A673 (cell line): ENCODE data around the gene RNASE9. TPM values are rescaled to one million over a fixed set of nuclear protein-coding genes. Genes with fewer than 3 reads are reported as not detected.

Source experiments
- BruUV-seq: library from RNA; stranded (reverse); fragments of 400-500 nt; replicated peaks from 2 replicates; lab custom pipeline; 2021; lab: Mats Ljungman, UMichigan
- CTCF ChIA-PET: fragments of 300-600 bp; sonication (Branson Sonifier 250); formaldehyde crosslinking; loops from one replicate; lab custom pipeline; 2022; ENCODE audit warnings: antibody characterized with exemption; lab: Charles Lee
- POLR2A ChIA-PET: fragments of 300-600 bp; sonication (Branson Sonifier 250); formaldehyde crosslinking; loops from one replicate; lab custom pipeline; 2022; ENCODE audit warnings: antibody characterized with exemption; ENCODE audit not compliant: low non-redundant PET; lab: Charles Lee
- DNase-seq: peaks from one replicate; pipeline ENCODE4 v3.0.0-alpha.2; 2015; ENCODE audit warnings: low spot score
- H3K27ac ChIP-seq: fragments of 200-600 bp; sonication (generic); 2 replicates; pipeline ENCODE4 v1.5.1; 2016; ENCODE audit warnings: mixed run types, low read depth, mild to moderate bottlenecking, mixed read lengths, antibody characterized with exemption, low read length; ENCODE audit not compliant: poor library complexity, severe bottlenecking
- H3K27me3 ChIP-seq: fragments of 200-600 bp; sonication (generic); replicated peaks from 2 replicates; pipeline ENCODE4 v1.6.1; 2017; ENCODE audit warnings: mixed run types, low read depth, mild to moderate bottlenecking, mixed read lengths, antibody characterized with exemption, low read length; ENCODE audit not compliant: insufficient read depth, poor library complexity
- H3K36me3 ChIP-seq: fragments of 200-600 bp; sonication (generic); 2 replicates; pipeline ENCODE4 v1.6.1; 2016; ENCODE audit warnings: mixed run types, mild to moderate bottlenecking, mixed read lengths, antibody characterized with exemption, low read length; ENCODE audit not compliant: insufficient read depth, poor library complexity, severe bottlenecking
- H3K4me1 ChIP-seq: fragments of 200-600 bp; sonication (generic); 2 replicates; pipeline ENCODE4 v1.6.1; 2017; ENCODE audit warnings: mixed run types, mild to moderate bottlenecking, mixed read lengths, antibody characterized with exemption, low read length; ENCODE audit not compliant: insufficient read depth, poor library complexity, severe bottlenecking
- H3K4me3 ChIP-seq: fragments of 200-600 bp; sonication (generic); 2 replicates; pipeline ENCODE4 v1.5.1; 2016; ENCODE audit warnings: low read depth, mixed run types, mild to moderate bottlenecking, mixed read lengths, low read length; ENCODE audit not compliant: poor library complexity, severe bottlenecking
- H3K9me3 ChIP-seq: fragments of 200-600 bp; sonication (generic); 2 replicates; pipeline ENCODE4 v1.6.1; 2016; ENCODE audit warnings: mixed run types, low read depth, mild to moderate bottlenecking, mixed read lengths, antibody characterized with exemption, low read length; ENCODE audit not compliant: poor library complexity, severe bottlenecking
- CTCF ChIP-seq: fragments of 300-800, 200-600 bp; sonication (generic); conservative IDR thresholded peaks from 2 replicates; pipeline ENCODE4 v1.5.1; 2017; ENCODE audit warnings: low read depth, mild to moderate bottlenecking, antibody characterized with exemption, low read length, moderate library complexity, mixed read lengths
- EZH2 ChIP-seq: fragments of 200-600 bp; sonication (generic); IDR thresholded peaks from 2 replicates; pipeline ENCODE4 v1.6.1; 2017; ENCODE audit warnings: borderline replicate concordance, low read depth, mild to moderate bottlenecking, mixed read lengths, antibody characterized with exemption, low read length; ENCODE audit not compliant: poor library complexity, severe bottlenecking
- intact Hi-C: fragments of 100-400 bp; cut with micrococcal nuclease; formaldehyde crosslinking; loops from one replicate; pipeline ENCODE4 v1.10.0; 2022; ENCODE audit not compliant: unreplicated experiment
- total RNA-seq: library from RNA; stranded (reverse); gene quantifications from 2 replicates; pipeline ENCODE4 v1.2.3, GENCODE V29; 2021

Gene RNASE9
- total RNA-seq, 1 experiment from 2014 or later, result not detected

GRCh38 chr14:20608383-20609110, 47.7 kb upstream of the RNASE9 start:
- Histone ChIP-seq H3K4me3 (no peak overlapping the region), H3K36me3 (no peaks in the 10 kb centered on the region), H3K27ac (no peak overlapping the region), H3K9me3 (no peaks in the 10 kb centered on the region), H3K27me3 (no peaks in the 10 kb centered on the region), H3K4me1 (peaks cover 14% of the 10 kb centered on the region)
- BruUV-seq, result no TSS peak
- no peak for DNase-seq
- intact Hi-C loops, result loop anchor here (1.0 to 2.0 kb wide), 5 partner anchors 23 to 281 kb away; partner anchors contain the start of gene TEP1
- TF ChIP-seq CTCF (no peak), EZH2 (no peak)
- ChIA-PET POLR2A (no interaction called here), CTCF (interaction anchor here (0.6 to 1.0 kb wide), 2 partner anchors 187 to 279 kb away, joined by 3 to 4 read pairs; no protein-coding TSS in a partner anchor)

- Histone ChIP-seq H3K9me3 (no peaks in the 10 kb centered on the region), H3K36me3 (no peaks in the 10 kb centered on the region), H3K27ac (no peak overlapping the region), H3K4me3 (no peak overlapping the region), H3K4me1 (peaks cover 11% of the 10 kb centered on the region), H3K27me3 (no peaks in the 10 kb centered on the region)
- ChIA-PET POLR2A (no interaction called here), CTCF (no interaction called here)
- DNase-seq, result no peak
- no peak for TF ChIP-seq EZH2
- TF ChIP-seq CTCF, result no peak
- intact Hi-C loops, result loop anchor here (2.0 kb wide), 1 partner anchor 195 kb away; the partner anchor contains the start of gene TEP1
- no TSS peak for BruUV-seq
Measured at GRCh38 chr14:20607617-20608016, 46.8 kb upstream of the RNASE9 start.

DNA sequence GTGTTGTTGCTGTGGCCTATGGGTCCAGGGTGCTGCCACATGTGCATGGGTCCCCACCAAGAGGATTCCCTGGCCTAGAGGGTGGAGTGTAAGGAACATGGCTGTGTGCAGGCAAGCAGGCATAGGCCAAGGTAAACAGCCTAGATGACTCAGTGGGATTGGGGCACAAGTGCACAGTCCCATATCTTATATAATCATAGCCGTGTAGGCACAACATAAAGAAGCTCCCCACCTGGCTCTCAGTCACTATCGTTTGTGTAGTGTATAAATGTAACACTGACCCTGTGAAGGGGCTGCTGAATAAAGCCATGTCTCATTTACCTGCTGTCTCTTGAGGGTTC, 46.0 kb upstream of the RNASE9 start:
- no peak for DNase-seq
- intact Hi-C loops, result no loop called here
- H3K36me3 ChIP-seq, result no peaks in the 10 kb centered on the region
- H3K4me3 ChIP-seq, result no peak overlapping the region
- CTCF ChIA-PET, result no interaction called here
- H3K9me3 ChIP-seq, result no peaks in the 10 kb centered on the region
- H3K27me3 ChIP-seq, result no peaks in the 10 kb centered on the region
- TF ChIP-seq EZH2, result no peak
- peaks cover 10% of the 10 kb centered on the region for H3K4me1 ChIP-seq
- no peak overlapping the region for H3K27ac ChIP-seq
- POLR2A ChIA-PET, result no interaction called here
- BruUV-seq, result no TSS peak
